ENCODE data around the gene ADD1.

GRCh38 chr4:2915789-2916188, 72.1 kb downstream of the ADD1 start:
- TF ChIP-seq CTCF (optimal IDR thresholded peaks at IDR 0.05 in 1 of 3, IDR thresholded peaks at IDR 0.05 in 1 of 3, conservative IDR thresholded peaks at IDR 0.05 in 1 of 3; ENCODE audit: extremely low read depth in 1 of 3, insufficient read depth in 2 of 3, low read length in 3 of 3) (no peak), EZH2 (IDR thresholded peaks at IDR 0.05; ENCODE audit: low read length) (no peak)
